Stimulated activated CD8-positive, alpha-beta memory T cell treated with anti-CD3 and anti-CD28 coated beads, Interleukin-12 subunit alpha, Interleukin-12 subunit beta, amount 100 ng/mL, for 24 hours (primary cell): Measurements from ENCODE around the gene ZNF429.
"Not testable (repeated sequence)": the region's sequence is repeated elsewhere in the genome, so short reads cannot be mapped to it uniquely, and the experiment has no call there.

Source experiments
- DNase-seq: peaks from one replicate; pipeline ENCODE4 v3.0.0-alpha.2; 2020; ENCODE audit errors: extremely low read depth

ZNF429 gene

GRCh38 chr19:21505459-21506451 lies at the start of gene ZNF429:
TSS of gene ZNF429 (plus strand) at chr19:21505602. CDS start at chr19:21505772, 170 bp downstream.
- DNase-seq, result peak; percentile 78

GRCh38 chr19:21460686-21461085 lies 44.7 kb upstream of the ZNF429 start:
- DNase-seq, result no peak

GRCh38 chr19:21462540-21462939 lies 42.9 kb upstream of the ZNF429 start:
- no peak for DNase-seq

GRCh38 chr19:21463449-21464105 lies 41.8 kb upstream of the ZNF429 start:
- no peak for DNase-seq

GRCh38 chr19:21466627-21467026 lies 38.8 kb upstream of the ZNF429 start:
- no peak for DNase-seq

GRCh38 chr19:21468791-21469190 lies 36.6 kb upstream of the ZNF429 start:
- no peak for DNase-seq

- DNase-seq, result no peak
These were observed 32.9 kb upstream of the ZNF429 start for GRCh38 chr19:21472507-21472906.

- DNase-seq, result peak; percentile 50
These were observed 30.7 kb upstream of the ZNF429 start for GRCh38 chr19:21474671-21475181.

GRCh38 chr19:21482361-21482760 lies 23.0 kb upstream of the ZNF429 start:
- DNase-seq, result not testable (repeated sequence)

- no peak for DNase-seq
These were observed 22.5 kb upstream of the ZNF429 start for GRCh38 chr19:21482863-21483276.

GRCh38 chr19:21483589-21484170 lies 21.7 kb upstream of the ZNF429 start:
- DNase-seq, result no peak

GRCh38 chr19:21484631-21485030 lies 20.8 kb upstream of the ZNF429 start:
- no peak for DNase-seq

- no peak for DNase-seq
These were observed 19.5 kb upstream of the ZNF429 start for GRCh38 chr19:21485926-21486325.

- no peak for DNase-seq
These were observed 17.4 kb upstream of the ZNF429 start for GRCh38 chr19:21487969-21488368.

- no peak for DNase-seq
These were observed 14.3 kb upstream of the ZNF429 start for GRCh38 chr19:21491146-21491545.

GRCh38 chr19:21492947-21493906 lies 12.2 kb upstream of the ZNF429 start:
- no peak for DNase-seq

GRCh38 chr19:21496876-21497275 lies 8.5 kb upstream of the ZNF429 start:
- DNase-seq, result no peak

GRCh38 chr19:21498651-21499050 lies 6.8 kb upstream of the ZNF429 start:
- DNase-seq, result no peak

- DNase-seq, result no peak
These were observed 2.8 kb downstream of the ZNF429 start for GRCh38 chr19:21508198-21508597.

GRCh38 chr19:21511058-21511457 lies 5.7 kb downstream of the ZNF429 start:
- DNase-seq, result not testable (repeated sequence)

- not testable (repeated sequence) for DNase-seq
These were observed 7.2 kb downstream of the ZNF429 start for GRCh38 chr19:21512609-21513008.
